Heart left ventricle (tissue), 16 donors: ENCODE results near the gene WDR5. TPM values are rescaled to one million over a fixed set of nuclear protein-coding genes. Genes with fewer than 3 reads are reported as not detected.

Experiments
- ATAC-seq, 4 donors: fragments of 200-7000 bp; cut with Tn5 transposase; one replicate each; pipeline ENCODE4 v1.9.1; 2020 to 2022; ENCODE audit warnings: moderate library complexity in 4 of 4, mild to moderate bottlenecking in 3 of 4, moderate number of reproducible peaks in 1 of 4
- DNase-seq, 5 donors: peaks; one replicate each; pipeline ENCODE4 v3.0.0-alpha.2; 2020
- H3K27ac ChIP-seq, 12 donors: fragments of 200-600 bp; sonication (generic) in 4 of 12; one replicate each; pipeline versions ENCODE4 v1.5.0 to v1.8.0; 2016 to 2022; ENCODE audit warnings: mild to moderate bottlenecking in 2 of 12
- H3K27me3 ChIP-seq, 9 donors: fragments of 200-600 bp; sonication (generic) in 2 of 9; one replicate each; pipeline versions ENCODE4 v1.5.1 to v1.8.0; 2016 to 2022; ENCODE audit warnings: mild to moderate bottlenecking in 3 of 9
- H3K36me3 ChIP-seq, 9 donors: fragments of 200-600 bp; sonication (generic) in 2 of 9; one replicate each; pipeline versions ENCODE4 v1.5.0 to v1.8.0; 2018 to 2022; ENCODE audit warnings: mild to moderate bottlenecking in 2 of 9
- H3K4me1 ChIP-seq, 12 donors: fragments of 200-600 bp; sonication (generic) in 4 of 12; one replicate each; pipeline versions ENCODE4 v1.5.0 to v1.8.0; 2016 to 2022; ENCODE audit warnings: mild to moderate bottlenecking in 3 of 12
- H3K4me3 ChIP-seq, 12 donors: fragments of 200-600 bp; sonication (generic) in 4 of 12; one replicate each; pipeline versions ENCODE4 v1.5.0 to v1.8.0; 2017 to 2022; ENCODE audit warnings: mild to moderate bottlenecking in 9 of 12, moderate library complexity in 4 of 12
- H3K9me3 ChIP-seq, 12 donors: fragments of 200-600 bp; sonication (generic) in 4 of 12; one replicate each; pipeline versions ENCODE4 v1.5.0 to v1.8.0; 2016 to 2022; ENCODE audit warnings: mild to moderate bottlenecking in 1 of 12
- POLR2A ChIP-seq, 2 donors: fragments of 450-650 bp; IDR thresholded peaks; one replicate each; pipeline ENCODE4 v1.6.1; 2017; ENCODE audit warnings: antibody characterized with exemption in 2 of 2, mild to moderate bottlenecking in 2 of 2, moderate library complexity in 2 of 2
- WGBS, 4 donors: extraction: QIAGEN DNeasy Blood & Tissue Kit in 2 of 4; methylation state at CpG; one replicate each; pipeline versions ENCODE4 v1.1.5 to v1.1.7; 2013 to 2018; 5-methylcytosine and 5-hydroxymethylcytosine counted together
- intact Hi-C, 10 donors: fragments of 100-400 bp; cut with DNase I; formaldehyde crosslinking; loops; one replicate each; pipeline versions ENCODE4 v1.11.1 to v1.14.2; 2022
- polyA plus RNA-seq, 2 donors: library from polyadenylated mRNA; stranded (reverse); fragments of 200-250 nt; gene quantifications; one replicate each; pipeline ENCODE4 v1.2.3, GENCODE V29; 2013
- total RNA-seq, 9 donors: library from RNA; depleted of rRNA in 2 of 9; stranded (reverse); fragments of >200 nt in 2 of 9; fragmentation: NEBNext Ultra II Directional in 3 of 9; extraction: Animal tissue kit (Norgen Biotek cat#: 25700) in 3 of 9; gene quantifications; one replicate each; pipeline versions ENCODE4 v1.1.0 to v1.2.4, GENCODE V29; 2016 to 2023
- TF ChIP-seq, protein P1 (sequence below), 12 donors: fragments of 200-600 bp; sonication (generic) in 4 of 12; IDR thresholded peaks; one replicate each; pipeline versions ENCODE4 v1.5.0 to v1.8.0; 2018 to 2022; ENCODE audit warnings: antibody characterized with exemption in 12 of 12, mild to moderate bottlenecking in 5 of 12
- donor health status: ischemic (EF 13 %, LVEDD 7.1; RV severe dilation, severe dysfunction).
- donor health status: healthy with polysubstance abuse.
- donor health status: DM: no; HTN: yes; CAD: no.
- donor health status: DM: no; HTN: no; CAD: no.
- donor health status: ischemic (EF 25% LVEDD 6.9; RV normal size, moderate dysfunction).
- donor health status: ischemic (EF 25% LVEDD 5.7; RV mildly dilated, moderate dysfunction).
- donor health status: healthy.
- donor health status: DM: yes; HTN: yes; CAD: no.
- donor health status: ischemic (EF 35%, LVEDD 5.7; RV mildly dilated, moderate dysfunction).
- donor health status: nonischemic (EF 11% LVEDD 7.7; RV severe dilation, severe dysfunction).
- donor health status: DM: yes; HTN: yes; CAD: no.
- donor health status: PGD.
- donor health status: ischemic (EF 29% LVEDD 5.4; RV normal size, mild dysfunction).
- donor health status: nonischemic (EF 23%, LVEDD 6.1; RV moderate dilation, normal function).

Gene WDR5
- total and polyA plus RNA-seq, 11 donors = 12.9 to 24.7 (median 17.2) TPM

DNA sequence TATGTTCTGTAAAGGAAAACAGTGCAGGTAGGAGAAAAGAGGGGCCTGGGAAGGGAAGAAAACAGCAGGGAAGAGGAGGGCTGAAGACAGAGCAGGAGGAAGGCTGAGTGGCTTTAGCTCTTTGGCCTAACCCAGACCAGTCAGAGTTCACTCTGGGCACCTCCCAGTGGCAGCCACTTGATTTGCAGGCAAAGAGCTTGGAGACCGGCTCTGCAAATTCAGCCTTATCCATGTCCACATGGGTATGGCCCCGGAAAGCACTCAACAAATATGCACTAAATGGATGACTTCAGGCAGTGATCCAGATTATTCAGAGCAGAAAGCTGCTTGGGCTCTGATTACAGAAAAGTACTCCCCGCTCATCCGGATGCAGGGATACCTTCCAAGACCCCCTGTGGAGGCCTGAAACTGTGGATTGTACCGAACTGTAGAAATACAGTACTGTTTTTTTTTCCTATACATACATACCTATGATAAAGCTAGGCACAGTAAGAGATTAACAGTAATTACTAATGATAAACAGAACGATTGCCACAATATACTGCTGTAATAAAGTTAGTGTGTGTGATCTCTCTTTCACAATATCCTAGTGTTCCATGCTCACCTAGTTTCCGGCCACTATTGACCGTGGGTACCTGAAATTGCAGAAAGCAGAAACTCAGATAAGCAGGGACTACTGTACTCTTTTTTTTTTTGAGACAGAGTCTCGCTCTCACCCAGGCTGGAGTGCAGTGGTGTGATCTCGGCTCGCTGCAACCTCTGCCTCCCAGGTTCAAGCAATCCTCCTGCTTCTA is 33.1 kb downstream of the WDR5 start:
- Histone ChIP-seq H3K27ac (no peak overlapping the region), H3K4me1 (peaks cover 0 to 17% (median 2%) of the 10 kb centered on the region in 12 donors), H3K27me3 (no peaks in the 10 kb centered on the region), H3K9me3 (peaks cover 0 to 8% (median 0%) of the 10 kb centered on the region in 12 donors), H3K4me3 (no peak overlapping the region), H3K36me3 (no peaks in the 10 kb centered on the region)
- 90 to 94% (median 92%) methylated on average over 11 of the region's 11 CpGs for WGBS, 4 donors
- intact Hi-C loops = loop anchor here in 2 of 10 donors (5.0 to 10.0 kb wide), 2 partner anchors 158 to 476 kb away; partner anchors contain the start of genes COL5A1 (in 1 of the 2) and RXRA (in 1 of the 2)
- TF ChIP-seq, protein P1, sequence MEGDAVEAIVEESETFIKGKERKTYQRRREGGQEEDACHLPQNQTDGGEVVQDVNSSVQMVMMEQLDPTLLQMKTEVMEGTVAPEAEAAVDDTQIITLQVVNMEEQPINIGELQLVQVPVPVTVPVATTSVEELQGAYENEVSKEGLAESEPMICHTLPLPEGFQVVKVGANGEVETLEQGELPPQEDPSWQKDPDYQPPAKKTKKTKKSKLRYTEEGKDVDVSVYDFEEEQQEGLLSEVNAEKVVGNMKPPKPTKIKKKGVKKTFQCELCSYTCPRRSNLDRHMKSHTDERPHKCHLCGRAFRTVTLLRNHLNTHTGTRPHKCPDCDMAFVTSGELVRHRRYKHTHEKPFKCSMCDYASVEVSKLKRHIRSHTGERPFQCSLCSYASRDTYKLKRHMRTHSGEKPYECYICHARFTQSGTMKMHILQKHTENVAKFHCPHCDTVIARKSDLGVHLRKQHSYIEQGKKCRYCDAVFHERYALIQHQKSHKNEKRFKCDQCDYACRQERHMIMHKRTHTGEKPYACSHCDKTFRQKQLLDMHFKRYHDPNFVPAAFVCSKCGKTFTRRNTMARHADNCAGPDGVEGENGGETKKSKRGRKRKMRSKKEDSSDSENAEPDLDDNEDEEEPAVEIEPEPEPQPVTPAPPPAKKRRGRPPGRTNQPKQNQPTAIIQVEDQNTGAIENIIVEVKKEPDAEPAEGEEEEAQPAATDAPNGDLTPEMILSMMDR (IDR thresholded peaks at IDR 0.05) = no peak
- TF ChIP-seq POLR2A (IDR thresholded peaks at IDR 0.05) = no peak
- ATAC-seq = no peak
- DNase-seq = no peak

DNA sequence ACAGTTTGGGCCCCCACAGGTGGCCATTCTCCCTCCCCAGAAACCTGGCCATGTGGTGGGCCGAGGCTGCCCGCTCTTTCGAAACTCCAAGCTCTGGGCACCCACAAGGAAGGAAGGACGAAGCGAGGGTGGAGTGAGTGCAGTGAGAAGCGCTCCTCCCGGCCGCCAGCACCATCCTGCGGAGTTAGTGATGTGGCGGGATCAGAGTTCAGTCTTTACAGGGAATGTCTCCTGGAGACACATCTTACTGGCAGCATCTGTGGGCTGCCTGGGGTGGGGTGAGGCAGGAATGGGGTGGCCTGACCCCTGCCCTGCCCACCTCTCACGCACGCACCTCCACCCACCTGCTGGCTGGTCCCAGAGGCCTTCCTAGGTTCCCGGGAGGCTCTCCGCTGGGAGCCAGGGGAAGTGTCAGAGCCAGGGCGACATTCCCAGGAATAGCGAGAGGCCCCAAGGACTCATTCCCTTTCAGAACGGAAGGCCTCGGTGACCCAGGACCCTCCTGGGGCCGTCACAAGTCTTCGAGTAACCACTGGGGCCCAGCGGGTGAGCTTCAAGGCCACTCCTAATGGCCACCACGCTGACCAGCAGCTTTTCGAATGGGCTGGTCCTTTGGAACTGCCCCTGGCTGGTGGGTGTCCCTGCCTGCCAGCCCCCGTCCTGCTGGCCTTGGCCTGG is 34.0 kb downstream of the WDR5 start:
- no peak overlapping the region for H3K4me3 ChIP-seq
- no peaks in the 10 kb centered on the region for H3K36me3 ChIP-seq
- 67 to 75% (median 69%) methylated on average over 22 to 24 of the region's 24 CpGs for WGBS, 4 donors
- intact Hi-C loops = loop anchor here (1.0 to 10.0 kb wide), 13 partner anchors 47 to 575 kb away; partner anchors contain the start of genes RXRA (in 7 of the 10) and COL5A1 (in 2 of the 10)
- H3K9me3 ChIP-seq = peaks cover 0 to 8% (median 0%) of the 10 kb centered on the region in 12 donors
- H3K27me3 ChIP-seq = peaks cover 0 to 7% (median 0%) of the 10 kb centered on the region in 9 donors
- H3K4me1 ChIP-seq = peaks cover 0 to 26% (median 1%) of the 10 kb centered on the region in 12 donors
- ATAC-seq (no peak), DNase-seq (peak in 2 of 5 donors; percentile 62 to 63)
- no peak for TF ChIP-seq POLR2A (IDR thresholded peaks at IDR 0.05)
- TF ChIP-seq, protein P1 (IDR thresholded peaks at IDR 0.05) = no peak
- H3K27ac ChIP-seq = peak overlapping the region in 1 of 12 donors; percentile 33

DNA sequence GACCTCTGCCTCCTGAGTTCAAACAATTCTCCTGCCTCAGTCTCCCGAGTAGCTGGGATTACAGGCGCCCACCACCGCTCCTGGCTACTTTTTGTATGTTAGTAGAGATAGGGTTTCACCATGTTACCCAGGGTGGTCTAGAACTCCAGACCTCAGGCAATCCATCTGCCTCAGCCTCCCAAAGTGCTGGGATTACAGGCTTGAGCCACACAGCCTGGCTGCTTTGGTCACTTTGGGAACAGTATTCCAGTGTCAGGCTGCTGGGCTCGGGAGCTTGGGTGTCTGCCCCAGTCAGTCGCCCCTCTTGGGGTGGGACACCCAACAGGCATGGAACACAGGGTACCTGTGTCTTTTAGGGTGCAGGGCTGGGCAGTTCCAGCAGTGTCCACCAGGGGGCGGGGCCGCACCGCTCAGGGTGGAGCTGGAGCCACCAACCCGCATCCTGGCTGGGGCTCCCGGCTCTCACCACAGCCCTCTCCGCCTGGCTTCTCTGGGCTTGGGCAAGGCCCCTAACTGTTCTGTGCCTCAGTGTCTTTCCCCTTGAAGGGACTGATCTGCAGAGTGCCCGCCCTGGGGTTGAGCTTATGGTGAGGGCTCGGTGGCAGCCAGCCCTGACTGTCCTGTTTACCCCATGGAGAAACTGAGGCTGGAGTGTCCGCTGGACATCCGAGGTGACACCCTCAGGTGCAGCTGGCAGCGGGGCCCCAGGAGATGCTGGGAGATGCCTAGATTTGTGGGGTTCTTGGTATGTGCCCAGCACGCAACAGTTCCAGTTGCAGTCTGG is 34.8 kb downstream of the WDR5 start:
- DNase-seq (no peak), ATAC-seq (no peak)
- whole genome bisulfite sequencing, 4 donors = 30 to 59% (median 31%) methylated on average over 8 to 17 of the region's 17 CpGs
- Histone ChIP-seq H3K4me3 (no peak overlapping the region), H3K27ac (peak overlapping the region in 2 of 12 donors; percentile 33 to 55), H3K36me3 (no peaks in the 10 kb centered on the region), H3K27me3 (peaks cover 0 to 16% (median 6%) of the 10 kb centered on the region in 9 donors), H3K9me3 (peaks cover 0 to 8% (median 0%) of the 10 kb centered on the region in 12 donors), H3K4me1 (peaks cover 0 to 34% (median 8%) of the 10 kb centered on the region in 12 donors)
- TF ChIP-seq, protein P1 (IDR thresholded peaks at IDR 0.05) = no peak
- no peak for TF ChIP-seq POLR2A (IDR thresholded peaks at IDR 0.05)
- intact Hi-C loops = loop anchor here (1.0 to 10.0 kb wide), 13 partner anchors 46 to 574 kb away; partner anchors contain the start of genes RXRA (in 6 of the 10) and COL5A1 (in 1 of the 10)
